ENCODE data around the gene ATP4A.

GRCh38 chr19:35518313-35518712 lies 45.1 kb downstream of the ATP4A start:
- TF ChIP-seq CTCF (IDR thresholded peaks at IDR 0.05) = no peak
- no peak for TF ChIP-seq ZFX (IDR thresholded peaks at IDR 0.05; ENCODE audit: borderline replicate concordance)
